AG09309 (cell line): ENCODE measurements around the gene E2F2.

Source experiments
- DNase-seq: peaks from one replicate; pipeline ENCODE4 v3.0.0-alpha.2; 2010; ENCODE audit warnings: low read depth
- H3K4me3 ChIP-seq: 2 replicates; pipeline ENCODE4 v1.5.1; 2011; ENCODE audit warnings: mild to moderate bottlenecking, low read depth, low read length, moderate library complexity; ENCODE audit not compliant: control insufficient read depth
- TF ChIP-seq, protein P1 (sequence below): IDR thresholded peaks from 2 replicates; pipeline ENCODE4 v1.5.1; 2011; ENCODE audit warnings: mild to moderate bottlenecking, low read depth, low read length, inconsistent platforms; ENCODE audit not compliant: insufficient read depth, control insufficient read depth; ENCODE audit errors: missing control alignments

Gene E2F2

DNA sequence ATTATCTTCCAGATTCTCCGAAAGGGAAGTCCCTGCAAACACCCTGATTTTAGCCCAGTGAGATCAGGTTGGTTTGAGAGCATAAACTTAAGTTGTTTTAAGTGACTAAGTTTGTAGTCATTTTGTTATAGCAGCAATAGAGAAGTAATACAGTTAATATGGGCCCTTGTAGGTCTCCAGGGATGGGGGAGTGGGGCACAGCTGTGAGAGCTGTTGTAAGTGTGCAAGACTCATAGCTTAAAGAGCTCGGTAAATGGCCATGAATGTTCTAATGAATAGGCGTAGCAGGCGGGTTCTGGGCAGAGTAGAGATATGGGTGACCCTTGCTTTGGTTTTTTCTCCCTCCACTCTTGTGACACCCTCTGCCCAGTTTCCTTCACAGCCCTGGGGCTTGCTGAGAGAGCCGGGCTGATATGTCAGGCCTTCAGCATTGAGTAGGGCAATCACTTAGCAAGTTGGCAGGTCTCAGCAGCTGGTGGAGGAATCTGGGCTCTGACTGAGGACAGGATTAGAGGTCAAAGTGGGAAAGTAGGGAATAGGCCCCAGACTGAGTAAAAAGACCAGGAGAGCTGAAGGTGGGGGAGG is 44.3 kb upstream of the E2F2 start:
- TF ChIP-seq, protein P1, sequence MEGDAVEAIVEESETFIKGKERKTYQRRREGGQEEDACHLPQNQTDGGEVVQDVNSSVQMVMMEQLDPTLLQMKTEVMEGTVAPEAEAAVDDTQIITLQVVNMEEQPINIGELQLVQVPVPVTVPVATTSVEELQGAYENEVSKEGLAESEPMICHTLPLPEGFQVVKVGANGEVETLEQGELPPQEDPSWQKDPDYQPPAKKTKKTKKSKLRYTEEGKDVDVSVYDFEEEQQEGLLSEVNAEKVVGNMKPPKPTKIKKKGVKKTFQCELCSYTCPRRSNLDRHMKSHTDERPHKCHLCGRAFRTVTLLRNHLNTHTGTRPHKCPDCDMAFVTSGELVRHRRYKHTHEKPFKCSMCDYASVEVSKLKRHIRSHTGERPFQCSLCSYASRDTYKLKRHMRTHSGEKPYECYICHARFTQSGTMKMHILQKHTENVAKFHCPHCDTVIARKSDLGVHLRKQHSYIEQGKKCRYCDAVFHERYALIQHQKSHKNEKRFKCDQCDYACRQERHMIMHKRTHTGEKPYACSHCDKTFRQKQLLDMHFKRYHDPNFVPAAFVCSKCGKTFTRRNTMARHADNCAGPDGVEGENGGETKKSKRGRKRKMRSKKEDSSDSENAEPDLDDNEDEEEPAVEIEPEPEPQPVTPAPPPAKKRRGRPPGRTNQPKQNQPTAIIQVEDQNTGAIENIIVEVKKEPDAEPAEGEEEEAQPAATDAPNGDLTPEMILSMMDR = no peak
- no peak overlapping the region for H3K4me3 ChIP-seq
- no peak for DNase-seq

DNA sequence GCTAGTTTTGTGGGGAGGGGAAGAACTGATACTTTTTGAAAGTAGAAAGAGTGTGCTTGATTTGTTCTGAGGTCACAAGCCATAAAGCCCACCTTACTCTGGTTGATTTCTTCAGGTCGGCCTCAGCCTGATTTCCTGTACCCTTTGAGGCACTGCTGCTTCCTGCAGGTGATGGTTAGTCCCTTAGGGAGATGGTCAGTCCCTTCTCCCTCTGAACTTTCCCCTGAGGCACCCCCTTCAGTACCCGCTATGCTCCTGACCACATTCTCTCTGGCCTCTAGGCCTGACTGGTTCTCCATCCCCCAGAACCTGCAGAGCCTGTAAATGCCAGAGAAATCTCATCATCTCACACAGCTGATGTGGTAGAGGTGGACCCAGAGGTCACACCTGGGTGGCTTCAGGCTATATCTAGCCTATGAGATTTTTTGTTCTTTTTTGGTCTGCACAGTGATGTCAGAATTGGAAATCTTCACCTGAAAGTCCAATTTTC is 43.3 kb upstream of the E2F2 start:
- TF ChIP-seq, protein P1 = no peak
- H3K4me3 ChIP-seq = no peak overlapping the region
- no peak for DNase-seq

DNA sequence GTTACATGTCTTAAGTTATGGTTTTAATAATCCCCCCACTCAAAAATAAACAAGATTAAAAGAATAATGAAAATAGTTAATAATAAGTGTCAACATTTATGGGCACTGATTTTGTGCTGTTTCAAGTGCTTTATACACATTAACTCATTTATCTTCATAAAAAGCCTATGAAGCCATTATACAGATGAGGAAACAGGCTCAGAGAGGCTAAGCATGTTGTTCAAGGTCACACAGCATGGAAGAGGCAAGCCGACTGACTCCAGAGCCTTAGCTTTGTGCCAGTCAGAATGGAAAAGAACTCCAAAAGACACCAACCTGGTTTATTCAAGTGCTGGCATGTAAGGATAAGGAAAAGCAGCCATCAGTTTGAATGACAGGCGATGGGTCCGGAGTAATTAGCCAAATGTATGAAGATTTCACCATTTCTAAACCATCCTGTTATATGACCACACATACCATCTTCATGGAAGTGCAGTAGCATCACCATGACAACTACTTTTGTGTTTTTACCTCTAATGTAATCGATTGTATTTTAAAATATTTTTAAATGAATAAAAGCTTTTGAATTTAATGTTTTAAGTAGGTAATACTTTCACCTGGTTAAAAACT is 42.6 kb upstream of the E2F2 start:
- H3K4me3 ChIP-seq = no peak overlapping the region
- TF ChIP-seq, protein P1 = no peak

DNA sequence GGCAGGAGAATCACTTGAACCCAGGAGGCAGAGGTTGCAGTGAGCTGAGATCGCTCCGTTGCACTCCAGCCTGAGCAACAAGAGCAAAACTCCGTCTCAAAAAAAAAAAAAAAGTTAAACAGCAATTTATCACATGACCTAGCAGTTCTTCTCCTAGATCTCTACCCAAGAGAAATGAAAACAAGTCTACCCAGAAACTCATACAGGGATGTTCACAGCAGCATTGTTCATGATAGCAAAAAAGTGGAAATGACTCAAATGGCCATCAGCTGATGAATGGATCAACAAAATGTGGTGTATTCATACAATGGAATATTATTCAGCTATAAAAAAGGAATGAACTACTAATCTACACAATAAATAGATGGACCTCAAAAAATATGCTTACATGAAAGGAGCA is 40.4 kb upstream of the E2F2 start:
- H3K4me3 ChIP-seq = no peak overlapping the region
- DNase-seq = no peak
- TF ChIP-seq, protein P1 = no peak

More for the DNA sequence above, 42.6 kb upstream of the E2F2 start:
- no peak for DNase-seq

DNA sequence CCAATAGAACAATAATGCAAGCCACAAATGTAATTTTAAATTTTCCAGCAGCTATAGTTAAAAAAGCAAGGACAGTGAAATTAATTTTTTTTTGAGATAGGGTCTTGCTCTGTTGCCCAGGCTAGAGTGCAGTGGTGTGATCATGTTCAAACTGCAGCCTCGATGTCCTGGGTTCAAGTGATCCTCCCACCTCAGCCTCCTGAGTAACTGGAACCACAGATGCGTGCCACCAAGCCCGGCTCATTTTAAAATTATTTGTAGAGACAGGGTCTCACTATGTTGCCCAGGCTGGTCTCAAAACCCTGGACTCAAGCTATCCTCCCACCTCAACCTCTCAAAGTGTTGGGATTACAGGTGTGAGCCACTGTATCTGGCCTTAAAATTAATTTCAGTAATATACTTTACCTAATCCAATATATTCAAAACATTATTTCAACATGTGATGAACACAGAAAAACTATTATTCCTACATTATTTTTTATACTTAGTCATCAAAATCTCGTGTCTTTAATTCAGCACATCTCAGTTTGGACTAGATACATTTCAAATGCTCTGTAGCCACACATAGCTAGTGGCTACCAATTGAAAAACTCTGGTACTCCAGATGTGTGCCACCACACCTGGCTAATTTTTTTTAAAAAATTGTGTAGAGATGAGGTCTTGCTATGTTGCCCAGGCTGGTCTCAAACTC is 39.1 kb upstream of the E2F2 start:
- H3K4me3 ChIP-seq = no peak overlapping the region
- no peak for DNase-seq
- TF ChIP-seq, protein P1 = no peak

DNA sequence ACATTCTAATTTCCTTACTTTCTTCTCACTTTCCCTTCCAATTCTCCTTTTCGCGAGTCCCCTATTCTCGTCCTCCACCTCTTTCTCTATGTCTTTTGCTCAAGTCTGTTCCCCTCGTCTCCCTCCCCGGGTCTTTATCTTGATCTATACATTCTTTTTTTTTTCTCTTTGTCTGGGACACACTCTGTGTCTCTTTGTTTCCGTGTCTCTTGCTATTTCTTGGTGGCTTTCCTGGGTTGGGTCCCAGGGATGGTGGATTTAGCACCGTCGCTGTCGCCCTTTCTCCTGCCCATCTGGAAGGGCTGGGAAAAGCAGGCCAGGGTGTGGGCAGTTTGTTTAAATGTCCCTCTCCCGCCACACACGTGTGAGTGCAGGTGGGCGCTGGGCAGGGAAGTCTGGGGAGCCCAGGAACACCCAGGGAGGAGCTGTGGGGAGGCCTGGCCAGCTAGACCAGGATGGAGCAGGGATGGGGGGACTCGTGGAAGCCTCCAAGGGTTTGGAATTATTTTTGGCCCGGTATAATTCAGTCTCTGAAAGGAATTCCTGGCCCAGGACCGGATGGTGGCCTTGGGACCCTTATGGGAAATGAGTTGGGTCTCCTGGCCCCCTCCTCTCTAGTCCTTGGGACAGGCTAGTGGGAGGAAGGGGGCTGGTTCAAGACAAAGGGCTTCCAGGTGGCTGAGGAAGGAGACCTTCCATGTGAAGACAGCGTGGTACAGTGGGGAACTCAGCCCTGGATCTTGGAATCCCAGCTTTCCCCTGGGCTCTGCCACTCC is 37.8 kb upstream of the E2F2 start:
- TF ChIP-seq, protein P1 = no peak
- peak overlapping the region; percentile 65 for H3K4me3 ChIP-seq
- DNase-seq = no peak
